ENCODE measurements around the gene HIGD1B.

DNA sequence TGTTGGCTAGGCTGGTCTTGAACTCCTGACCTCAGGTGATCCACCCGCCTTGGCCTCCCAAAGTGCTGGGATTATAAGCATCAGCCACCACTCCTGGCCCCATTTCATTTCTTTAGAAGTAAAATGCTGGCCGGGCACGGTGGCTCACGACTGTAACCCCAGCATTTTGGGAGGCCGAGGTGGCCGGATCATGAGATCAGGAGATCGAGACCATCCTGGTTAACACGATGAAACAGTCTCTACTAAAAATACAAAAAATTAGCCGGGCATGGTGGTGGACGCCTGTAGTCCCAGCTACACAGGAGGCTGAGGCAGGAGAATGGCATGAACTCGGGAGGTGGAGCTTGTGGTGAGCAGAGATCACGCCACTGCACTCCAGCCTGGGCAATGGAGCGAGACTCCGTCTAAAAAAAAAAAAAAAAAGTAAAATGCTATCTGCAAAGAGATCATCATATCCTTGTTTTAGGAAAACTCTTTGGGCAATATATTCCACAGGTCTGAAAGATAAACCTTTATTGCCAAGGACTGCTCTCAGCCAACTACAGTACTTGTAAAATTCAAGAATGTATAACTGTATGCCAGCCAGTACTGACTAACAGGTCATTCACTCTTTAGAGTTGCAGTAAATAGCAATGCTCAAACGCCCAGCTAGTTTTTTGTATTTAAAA lies 21.4 kb upstream of the HIGD1B start:
- TF ChIP-seq, protein P1, sequence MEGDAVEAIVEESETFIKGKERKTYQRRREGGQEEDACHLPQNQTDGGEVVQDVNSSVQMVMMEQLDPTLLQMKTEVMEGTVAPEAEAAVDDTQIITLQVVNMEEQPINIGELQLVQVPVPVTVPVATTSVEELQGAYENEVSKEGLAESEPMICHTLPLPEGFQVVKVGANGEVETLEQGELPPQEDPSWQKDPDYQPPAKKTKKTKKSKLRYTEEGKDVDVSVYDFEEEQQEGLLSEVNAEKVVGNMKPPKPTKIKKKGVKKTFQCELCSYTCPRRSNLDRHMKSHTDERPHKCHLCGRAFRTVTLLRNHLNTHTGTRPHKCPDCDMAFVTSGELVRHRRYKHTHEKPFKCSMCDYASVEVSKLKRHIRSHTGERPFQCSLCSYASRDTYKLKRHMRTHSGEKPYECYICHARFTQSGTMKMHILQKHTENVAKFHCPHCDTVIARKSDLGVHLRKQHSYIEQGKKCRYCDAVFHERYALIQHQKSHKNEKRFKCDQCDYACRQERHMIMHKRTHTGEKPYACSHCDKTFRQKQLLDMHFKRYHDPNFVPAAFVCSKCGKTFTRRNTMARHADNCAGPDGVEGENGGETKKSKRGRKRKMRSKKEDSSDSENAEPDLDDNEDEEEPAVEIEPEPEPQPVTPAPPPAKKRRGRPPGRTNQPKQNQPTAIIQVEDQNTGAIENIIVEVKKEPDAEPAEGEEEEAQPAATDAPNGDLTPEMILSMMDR (IDR thresholded peaks at IDR 0.05), result no peak
- no peak for TF ChIP-seq POLR2AphosphoS5 (IDR thresholded peaks at IDR 0.05; ENCODE audit: low read depth, low read length)
- TF ChIP-seq, protein P2, sequence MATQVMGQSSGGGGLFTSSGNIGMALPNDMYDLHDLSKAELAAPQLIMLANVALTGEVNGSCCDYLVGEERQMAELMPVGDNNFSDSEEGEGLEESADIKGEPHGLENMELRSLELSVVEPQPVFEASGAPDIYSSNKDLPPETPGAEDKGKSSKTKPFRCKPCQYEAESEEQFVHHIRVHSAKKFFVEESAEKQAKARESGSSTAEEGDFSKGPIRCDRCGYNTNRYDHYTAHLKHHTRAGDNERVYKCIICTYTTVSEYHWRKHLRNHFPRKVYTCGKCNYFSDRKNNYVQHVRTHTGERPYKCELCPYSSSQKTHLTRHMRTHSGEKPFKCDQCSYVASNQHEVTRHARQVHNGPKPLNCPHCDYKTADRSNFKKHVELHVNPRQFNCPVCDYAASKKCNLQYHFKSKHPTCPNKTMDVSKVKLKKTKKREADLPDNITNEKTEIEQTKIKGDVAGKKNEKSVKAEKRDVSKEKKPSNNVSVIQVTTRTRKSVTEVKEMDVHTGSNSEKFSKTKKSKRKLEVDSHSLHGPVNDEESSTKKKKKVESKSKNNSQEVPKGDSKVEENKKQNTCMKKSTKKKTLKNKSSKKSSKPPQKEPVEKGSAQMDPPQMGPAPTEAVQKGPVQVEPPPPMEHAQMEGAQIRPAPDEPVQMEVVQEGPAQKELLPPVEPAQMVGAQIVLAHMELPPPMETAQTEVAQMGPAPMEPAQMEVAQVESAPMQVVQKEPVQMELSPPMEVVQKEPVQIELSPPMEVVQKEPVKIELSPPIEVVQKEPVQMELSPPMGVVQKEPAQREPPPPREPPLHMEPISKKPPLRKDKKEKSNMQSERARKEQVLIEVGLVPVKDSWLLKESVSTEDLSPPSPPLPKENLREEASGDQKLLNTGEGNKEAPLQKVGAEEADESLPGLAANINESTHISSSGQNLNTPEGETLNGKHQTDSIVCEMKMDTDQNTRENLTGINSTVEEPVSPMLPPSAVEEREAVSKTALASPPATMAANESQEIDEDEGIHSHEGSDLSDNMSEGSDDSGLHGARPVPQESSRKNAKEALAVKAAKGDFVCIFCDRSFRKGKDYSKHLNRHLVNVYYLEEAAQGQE (IDR thresholded peaks at IDR 0.05; ENCODE audit: insufficient read depth in 1 of 2, low read depth in 2 of 2, low read length in 1 of 2), result no peak

Data from Panc1 (cell line).